GM19035 (cell line): ENCODE results near the gene MBD4.
"Not testable (repeated sequence)": the region's sequence is repeated elsewhere in the genome, so short reads cannot be mapped to it uniquely, and the experiment has no call there.

Source experiments
- ATAC-seq: cut with Tn5 transposase; IDR thresholded peaks from one replicate; pipeline ENCODE4 v1.9.1; 2021; ENCODE audit not compliant: unreplicated experiment

The MBD4 gene

DNA sequence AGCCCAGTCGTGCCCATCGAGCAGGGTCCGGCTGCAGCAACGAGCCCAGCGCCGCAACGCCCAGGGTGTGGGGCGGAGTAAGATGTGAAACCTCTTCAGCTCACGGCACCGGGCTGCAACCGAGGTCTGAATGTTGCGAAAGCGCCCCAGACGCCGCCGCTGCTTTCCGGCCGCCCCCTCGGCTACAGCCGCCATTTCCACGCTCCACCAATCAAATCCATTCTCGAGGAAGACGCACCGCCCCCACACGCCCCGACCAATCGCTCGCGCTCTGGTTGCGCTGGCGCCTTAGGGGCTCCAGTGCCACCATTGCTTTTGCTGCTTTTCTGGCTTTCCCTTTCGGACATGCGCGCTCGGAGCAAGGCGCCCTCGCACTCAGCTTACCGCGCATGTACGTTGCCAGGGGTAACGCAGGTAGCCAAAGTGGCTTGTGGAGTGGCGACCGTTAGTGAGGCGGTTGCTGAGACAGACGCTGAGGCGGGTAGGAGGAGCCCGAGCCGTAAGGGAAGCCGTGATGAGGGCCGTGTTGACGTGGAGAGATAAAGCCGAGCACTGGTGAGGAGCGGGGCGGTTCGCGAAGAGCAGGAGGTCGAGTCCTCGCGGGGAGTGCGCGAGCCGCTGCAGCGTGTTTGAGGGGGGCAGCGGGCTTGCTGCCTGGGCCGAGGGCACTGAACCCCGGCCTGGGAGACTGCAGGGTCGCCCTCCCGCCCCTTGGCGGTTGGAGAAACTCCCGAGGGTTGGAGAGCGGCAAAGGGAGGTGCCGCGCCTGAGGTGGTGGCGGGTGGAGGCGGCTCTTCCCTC lies at the start of gene MBD4, which contains the start of gene IFT122:
MBD4 (minus strand) TSS at position 132 of the 801 bp plus-strand sequence; CDS start at position 17, 115 bp downstream.
IFT122 (plus strand) TSS at position 408 of the 801 bp plus-strand sequence; CDS start at position 515, 107 bp downstream.
- ATAC-seq: peak; percentile 84

DNA sequence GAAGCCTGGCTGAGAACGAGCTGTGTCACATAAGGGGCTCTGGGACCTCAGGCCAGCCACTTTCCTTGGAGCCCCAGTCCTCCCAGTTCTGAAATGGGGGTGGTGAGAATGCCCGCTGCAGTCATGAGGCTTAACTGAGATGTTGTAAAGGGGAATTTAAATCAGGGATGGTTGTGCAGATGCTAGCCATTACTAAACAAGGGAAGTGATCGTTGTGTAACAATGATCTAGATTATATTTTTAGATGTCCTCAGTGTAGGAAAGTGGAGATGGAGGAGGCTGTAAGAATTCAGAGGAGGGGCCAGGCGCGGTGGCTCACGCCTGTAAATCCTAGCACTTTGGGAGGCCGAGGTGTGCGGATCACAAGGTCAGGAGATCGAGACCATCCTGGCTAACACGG lies 49.5 kb upstream of the MBD4 start:
- ATAC-seq: not testable (repeated sequence)

DNA sequence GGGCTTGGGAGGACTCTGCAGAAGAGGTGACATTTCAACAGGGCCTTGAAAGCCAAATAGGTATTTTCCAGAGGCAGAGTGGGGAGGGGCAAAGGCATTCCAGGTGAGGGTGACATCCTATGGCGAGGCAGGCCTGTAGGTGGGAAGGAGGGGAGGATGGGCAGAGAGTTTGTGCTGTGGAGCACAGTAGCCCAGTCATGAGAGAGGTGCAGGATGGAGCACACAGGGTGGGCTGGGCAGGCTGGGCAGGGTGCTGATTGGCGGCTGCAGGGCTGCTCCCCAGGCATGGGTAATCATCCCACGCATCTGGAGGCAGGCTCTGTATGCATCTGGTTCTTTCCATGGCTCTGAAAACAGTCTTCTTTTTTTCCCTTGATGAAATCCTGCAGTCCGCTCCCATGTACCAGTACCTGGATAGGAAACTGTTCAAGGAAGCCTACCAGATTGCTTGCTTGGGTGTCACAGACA lies 48.2 kb upstream of the MBD4 start:
- ATAC-seq: not testable (repeated sequence)

DNA sequence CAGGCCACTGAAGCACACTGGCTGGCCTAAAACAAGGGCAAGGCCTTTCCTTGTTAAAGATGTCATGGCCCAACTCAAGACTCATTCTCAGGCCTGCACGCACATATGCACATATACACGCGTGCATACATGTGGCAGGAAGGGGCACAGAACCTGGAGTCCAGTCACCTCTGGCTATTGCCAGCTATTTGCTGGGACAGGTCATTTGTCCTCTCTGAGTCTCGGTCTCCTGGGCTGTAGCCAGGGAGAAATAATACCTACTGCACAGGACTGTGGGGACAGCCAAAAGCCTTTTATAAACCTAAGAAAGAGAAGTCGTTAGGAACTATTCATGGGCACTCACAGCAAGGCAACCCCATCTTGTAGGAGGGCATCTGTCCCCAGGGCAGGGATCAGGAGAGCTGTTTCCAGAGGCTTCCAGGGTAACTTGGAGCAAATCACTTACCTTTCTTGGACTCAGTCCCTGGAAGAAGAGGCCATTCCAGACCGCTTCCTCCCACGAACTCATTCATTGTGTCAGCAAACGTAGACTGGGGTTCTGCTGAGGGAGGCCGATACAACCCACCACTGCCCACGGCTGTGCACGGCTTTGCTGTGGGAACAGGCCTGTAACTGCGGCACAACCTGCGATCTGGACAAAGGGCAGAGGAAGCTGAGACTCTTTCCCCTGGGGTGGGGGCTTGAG lies 47.6 kb upstream of the MBD4 start:
- ATAC-seq: no peak

DNA sequence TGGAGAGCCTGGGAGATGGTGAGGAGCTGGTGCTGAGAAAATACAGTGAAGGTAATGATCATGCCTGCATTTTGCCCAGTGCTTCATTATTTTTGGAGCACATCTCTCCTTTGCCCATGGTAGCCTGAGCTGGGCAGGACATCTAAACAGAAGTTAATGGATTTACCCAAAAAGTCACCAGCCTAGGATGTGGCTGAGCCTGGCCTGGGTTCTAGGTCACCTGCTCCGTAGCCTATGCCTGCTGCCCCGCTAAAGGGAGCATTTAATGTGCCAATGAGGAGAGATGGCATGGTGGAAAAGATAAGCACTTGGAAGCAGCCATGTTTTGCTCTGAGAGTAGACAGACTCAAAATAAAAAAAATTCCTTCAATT lies 46.9 kb upstream of the MBD4 start:
- no peak for ATAC-seq

DNA sequence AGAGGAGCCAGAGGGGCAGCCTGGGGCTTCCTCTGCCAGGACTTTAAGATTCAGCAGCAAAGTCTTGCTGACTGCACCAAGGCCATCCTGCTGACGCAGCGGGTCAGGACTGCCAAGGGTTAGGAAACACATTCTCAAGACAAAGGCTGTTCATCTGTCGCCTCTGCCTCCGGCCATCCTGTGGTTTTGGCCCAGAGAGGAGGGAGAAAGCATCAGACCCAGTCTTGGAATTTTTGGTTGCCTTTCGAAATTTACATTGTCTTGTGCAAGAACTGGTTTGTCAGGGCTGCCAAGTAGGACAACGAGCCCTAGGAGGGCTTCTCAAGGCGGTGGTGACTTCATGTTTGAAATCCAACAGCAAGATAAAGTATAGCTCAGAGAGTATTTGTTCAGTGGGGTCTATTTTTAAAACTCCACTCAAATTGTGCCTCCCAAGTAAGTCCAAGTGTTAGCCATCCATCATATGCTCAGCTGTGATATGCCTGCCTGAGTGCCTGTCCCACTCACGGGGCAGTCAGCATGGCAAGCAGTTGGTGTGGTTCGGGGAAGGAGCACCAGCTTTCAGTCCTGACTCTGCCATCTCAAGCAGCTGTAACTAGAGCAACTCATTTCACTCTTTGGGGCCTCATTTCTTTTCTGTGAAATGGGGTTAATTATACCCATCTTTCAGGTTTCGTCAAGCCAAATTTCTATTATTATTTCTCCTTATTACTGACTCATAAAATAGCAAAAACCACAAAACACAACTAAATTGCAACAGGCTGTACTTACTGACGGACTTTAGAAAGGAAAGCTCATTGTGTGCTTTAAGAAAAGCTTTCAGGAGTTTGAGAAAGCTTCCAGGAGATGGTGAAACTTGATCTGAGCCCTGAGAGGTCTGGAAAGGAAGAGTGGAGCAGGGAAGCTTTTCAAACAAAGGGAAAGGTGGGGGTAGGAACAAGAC lies 46.2 kb upstream of the MBD4 start:
- ATAC-seq: peak; percentile 43

DNA sequence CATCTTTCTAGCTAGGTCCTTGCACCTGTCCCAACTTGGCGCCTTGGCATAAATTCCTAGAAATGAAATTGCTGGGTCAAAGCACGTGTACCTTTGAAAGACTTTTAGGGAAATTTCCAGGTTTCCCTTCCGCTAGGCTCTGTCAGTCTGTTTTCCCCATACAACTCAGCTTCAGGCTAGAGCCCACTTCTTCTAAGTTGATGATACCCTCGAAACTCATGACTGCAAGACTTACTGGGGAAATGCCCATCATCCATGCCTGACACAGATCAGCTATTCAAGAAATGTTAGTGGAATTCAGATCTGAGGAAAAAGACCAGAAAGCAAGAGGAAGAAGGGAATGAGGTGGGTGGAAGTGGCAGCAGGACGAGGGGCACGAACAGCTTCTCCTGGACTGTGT lies 45.4 kb upstream of the MBD4 start:
- not testable (repeated sequence) for ATAC-seq

DNA sequence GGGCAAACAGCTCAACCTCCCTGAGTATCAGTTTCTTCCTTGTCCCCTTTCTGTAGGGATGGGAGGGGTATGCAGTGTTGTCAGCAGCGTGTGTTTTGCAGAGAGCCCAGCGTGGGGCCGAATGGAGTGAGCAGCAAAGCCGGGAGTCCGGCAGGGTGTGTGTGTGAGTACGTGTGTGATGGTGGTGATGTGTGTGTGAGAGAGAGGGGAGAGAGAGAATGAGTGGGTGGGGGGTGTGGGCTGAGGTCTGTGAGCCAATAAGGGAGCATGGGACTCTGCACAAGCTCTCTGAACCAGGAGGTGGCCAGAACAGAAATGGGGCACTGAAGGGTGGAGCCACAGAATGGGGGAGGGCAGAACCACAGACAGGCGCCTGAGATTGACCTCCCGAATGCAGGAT lies 44.1 kb upstream of the MBD4 start:
- ATAC-seq: no peak

DNA sequence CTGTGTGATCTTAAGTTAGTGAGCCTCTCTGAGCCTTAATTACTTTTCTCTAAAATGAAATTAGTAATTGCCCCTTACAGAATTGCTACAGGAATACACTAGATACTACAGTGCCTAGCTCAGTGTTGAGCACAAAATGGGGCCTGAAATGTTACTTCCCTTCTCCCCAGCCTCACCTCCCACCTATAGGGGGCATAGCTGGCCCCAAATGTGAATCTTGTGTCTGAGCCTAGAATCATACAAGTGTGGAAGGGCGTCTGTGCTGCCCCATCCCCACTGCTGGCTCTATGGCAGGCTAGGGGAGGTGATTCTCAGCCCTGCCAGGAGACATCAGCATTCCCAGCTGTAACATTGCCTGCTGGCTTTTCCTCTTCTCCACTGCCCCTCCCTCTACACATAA lies 43.0 kb upstream of the MBD4 start:
- ATAC-seq: no peak

DNA sequence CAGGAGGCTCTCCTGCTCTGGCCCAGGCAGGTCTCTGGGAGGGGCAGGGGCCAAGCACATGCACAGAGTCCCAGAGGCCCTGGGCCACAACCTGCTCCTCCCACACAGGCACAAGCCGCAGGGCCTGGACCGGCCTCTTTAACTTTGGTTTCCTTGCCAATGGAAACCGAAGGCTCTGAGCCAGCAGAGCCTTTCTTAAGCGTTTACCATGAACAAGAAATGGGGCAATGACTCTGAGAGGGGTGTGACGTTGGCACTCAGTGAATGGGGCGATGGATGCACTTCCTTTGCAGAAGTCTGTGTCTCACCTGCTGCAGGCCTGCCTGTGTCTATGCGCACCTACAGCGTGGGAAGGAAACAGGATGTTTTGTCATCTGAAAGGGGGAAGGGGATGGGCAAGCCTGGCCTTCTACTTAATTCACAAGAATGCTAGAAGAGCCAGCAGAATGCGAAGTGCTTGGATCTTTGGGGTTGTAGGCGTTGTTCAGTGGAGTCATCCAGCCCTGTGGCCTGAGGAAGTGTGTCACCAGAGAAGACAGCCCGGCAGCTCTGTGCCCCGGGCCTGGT lies 42.1 kb upstream of the MBD4 start:
- ATAC-seq: no peak

DNA sequence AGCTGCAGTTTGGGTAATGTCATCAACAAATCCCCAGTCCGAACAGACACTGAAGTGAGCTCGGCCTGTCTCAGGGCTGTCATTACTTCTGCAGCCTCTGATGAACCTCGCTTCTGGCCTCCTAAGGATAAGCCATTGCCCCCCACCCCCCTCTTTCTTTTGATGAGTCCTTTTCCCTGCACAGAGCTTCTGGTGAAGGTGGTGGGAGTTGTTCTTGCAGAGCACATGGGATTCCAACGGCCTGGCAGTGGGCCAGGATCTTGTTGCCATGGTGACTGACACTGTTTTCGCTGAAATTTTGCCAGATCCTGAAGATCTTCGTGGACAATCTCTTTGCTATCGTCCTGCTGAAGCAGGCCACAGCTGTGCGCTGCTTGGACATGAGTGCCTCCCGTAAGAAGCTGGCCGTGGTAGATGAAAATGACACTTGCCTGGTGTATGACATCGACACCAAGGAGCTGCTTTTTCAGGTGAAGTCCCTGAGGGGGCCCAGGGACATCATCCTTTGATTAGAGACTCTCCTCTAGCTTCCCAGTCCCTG lies 41.5 kb upstream of the MBD4 start:
- ATAC-seq: not testable (repeated sequence)

DNA sequence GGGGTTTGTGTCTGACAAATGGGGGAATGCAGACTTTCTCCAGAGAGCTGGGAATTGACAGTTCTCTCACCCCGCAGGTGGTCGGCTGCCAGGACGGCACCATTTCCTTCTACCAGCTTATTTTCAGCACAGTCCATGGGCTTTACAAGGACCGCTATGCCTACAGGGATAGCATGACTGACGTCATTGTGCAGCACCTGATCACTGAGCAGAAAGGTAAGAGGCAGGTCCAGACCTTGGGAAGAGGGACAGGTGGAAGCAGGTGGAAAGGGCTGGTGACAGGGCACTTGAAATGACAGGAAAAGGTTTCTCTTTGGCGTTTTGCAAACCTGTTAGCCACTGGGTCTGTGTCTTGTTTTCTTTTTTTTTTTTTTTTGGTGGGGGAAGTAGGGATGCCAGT lies 36.8 kb upstream of the MBD4 start:
- ATAC-seq: no peak

DNA sequence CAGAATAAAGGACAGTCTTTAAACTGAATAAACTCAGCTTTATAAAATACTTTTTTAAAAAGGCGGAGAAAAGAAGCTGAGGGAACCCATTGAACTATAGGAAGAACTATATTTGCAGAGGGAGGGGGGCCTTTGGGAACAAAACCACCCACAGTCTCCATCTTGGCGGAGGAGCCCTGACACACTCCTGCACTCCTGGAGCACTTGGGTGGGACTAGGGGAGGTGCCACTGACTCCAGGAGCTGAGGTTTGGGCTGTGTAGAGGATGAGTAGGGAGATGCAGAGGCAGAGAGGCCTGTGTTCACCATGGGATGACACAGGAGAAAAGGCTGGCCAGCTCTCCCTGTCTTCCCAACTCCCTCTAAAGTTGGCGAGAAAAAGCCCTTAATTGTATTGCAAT lies 36.1 kb upstream of the MBD4 start:
- no peak for ATAC-seq

DNA sequence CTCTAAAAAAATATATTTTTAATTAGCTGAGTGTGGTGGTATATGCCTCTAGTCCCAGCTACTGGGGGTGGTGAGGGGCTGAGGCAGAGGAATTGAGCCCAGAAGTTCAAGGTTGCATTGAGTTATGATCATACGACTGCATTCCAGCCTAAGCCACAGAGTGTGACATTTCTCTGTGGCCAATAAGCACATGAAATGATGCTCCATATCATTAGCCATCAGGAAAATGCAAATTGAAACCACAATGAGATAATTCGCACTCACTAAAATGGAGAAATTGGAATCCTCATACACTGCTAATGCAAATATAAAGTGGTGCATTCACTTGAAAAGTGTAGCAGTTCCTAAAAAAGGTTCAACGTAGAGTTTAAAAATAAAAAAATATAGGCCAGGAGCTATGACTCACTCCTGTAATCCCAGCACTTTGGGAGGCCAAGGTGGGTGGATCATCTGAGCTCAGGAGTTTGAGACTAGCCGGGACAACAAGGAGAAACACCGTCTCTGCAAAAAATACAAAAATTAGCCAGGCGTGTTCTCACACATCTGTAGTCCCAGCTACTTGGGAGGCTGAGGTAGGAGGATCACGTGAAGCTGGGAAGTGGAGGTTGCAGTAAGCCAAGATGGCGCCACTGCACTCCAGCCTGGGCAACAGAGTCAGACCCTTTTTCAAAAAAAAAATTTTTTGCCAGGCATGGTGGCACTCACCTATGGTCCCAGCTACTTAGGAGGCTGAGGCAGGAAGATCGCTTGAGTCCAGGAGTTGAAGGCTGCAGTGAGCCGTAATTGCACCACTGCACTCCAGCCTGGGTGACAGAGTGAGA lies 35.4 kb upstream of the MBD4 start:
- ATAC-seq: no peak

DNA sequence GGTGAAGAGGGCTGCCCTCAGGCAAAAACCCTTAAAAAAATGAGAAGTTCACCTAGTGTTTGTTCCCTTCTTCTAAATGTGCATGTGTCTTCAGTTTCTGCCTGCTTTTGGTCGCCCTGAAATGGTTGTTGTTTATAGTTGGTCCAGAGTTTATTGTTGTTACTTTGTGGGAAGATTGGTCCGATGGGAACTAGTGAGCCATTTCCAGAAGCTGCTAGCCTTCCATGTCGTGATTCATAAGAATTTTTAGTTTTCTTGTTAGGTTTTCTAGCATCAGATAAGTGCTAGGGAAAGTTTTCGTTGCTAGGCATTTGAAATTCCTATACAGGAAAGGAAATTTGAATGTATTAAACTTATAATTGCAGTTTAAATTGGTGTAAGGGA lies 34.0 kb upstream of the MBD4 start:
- no peak for ATAC-seq

DNA sequence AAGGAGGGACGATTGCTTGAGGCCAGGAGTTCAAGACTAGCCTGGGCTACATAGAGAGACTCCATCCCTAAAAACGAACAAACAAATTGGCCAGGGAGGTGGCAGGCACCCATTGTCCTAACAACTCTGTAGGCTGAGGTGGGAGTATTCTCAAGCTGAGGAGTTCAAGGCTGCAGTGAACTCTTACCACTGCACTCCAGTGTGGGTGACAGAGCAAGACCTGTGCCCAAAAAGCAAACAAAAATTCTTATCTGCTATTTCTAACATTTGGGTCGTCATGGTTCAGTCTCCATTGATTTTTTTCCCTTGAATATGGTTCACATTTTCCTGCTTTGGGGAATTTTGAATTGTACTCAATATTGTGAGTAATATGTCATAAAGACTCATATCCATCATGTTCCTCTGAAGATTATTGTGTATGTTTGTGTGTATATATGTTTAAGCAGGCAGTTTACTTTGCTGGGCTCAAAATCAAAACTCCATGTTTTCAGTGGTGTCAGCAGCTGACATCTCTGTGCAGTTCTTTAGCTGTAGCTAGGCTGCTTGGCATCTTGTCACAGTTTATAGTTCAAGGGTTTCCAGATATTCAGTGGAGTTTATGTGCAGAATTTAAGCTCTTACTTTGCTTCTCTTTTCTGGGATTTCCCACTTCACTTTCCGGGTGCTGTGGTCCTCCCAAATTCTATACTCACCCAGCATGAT lies 33.5 kb upstream of the MBD4 start:
- no peak for ATAC-seq

DNA sequence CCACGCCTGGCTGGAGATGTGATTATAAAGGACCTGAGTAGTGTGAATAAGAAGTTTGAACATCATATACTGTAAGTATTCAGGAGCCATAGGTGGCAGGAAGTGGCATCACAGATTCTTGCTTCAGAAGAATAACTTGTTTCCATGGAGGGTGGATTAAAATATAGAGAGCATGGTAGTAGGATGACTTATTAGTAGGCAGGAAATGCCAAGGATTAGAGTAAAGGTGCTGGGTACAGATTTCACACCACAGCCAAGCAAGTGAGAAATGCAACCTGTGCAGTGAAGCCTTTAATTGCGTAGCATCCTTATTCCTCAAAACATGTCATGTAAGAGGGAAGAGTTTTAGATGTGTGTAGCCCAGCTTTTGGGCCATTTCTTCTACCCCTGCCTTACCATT lies 31.1 kb upstream of the MBD4 start:
- ATAC-seq: no peak

DNA sequence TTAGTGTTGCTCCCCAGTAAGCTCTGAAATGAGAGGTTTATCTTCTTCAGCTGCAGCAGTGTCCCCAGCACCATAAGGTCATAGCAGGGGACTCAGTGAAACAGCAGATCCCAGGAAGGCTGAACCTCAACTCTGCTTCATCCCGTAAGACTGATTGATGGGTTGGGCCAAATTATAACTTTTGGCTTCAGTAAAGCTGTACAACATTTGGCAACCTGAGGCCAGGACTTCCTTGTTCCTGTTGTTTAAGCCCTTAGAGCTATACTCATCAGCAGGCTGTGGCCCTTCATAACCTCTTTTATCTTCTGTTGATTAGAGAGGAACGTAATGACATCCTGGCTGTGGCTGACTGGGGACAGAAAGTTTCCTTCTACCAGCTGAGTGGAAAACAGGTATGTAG lies 29.3 kb upstream of the MBD4 start:
- no peak for ATAC-seq

DNA sequence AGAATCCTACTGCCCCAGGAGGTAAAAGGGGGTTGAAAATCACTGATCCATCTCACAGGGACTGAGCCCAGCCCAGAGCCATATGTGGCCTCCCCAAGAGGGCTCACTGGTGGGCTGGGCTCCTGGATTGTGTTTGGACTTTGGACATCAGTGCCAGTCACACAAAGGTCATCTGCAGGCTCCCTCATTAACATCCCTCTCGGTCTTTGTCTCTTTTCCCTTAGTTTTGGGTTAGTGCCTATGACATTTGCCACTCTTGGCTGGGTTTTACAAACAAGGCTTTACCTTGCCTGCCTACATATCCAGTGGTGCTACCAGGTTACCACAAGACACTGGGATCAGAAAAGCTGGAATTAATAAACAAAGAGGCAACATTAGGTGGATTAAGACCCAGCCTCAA lies 28.2 kb upstream of the MBD4 start:
- ATAC-seq: no peak
